ENCODE measurements around the gene ACY1.

Gene ACY1

DNA sequence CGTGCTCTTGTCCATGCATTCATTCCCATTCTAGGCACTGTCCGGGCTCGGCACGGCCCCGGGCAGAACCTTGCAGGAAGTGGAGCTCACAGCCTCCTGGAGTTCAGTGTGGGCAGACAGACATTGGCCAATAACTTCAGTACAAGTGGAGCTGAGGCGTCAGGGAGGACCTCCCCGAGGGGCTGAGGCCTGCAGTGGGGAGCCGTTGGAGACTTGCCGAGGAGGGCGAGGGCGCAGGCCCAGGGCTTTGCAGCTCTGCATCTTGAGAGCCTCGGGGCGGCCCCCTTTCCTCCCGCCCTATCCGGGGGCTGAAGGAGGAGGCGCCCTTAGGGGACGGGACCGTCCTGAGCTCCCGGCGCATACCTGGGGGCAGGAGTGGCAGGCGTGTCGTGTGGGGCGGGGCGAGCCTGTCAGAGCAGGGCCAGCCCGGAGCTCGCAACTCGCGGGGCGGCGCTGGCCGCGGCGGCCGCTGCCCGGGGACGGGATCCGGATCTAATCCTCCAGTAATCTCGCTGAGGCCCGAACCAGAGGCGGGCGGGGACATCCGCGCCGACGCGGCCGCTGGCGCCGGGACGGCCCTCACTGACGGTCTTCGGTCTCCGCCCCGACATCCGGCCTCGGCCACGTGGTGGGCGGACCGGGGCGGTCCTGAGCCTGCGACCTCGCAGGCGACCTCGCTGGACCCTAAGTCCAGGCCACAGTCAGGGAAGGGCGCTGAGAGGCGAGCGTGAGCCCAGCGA, at the start of gene ACY1:
ACY1 (plus strand) TSS at position 698 of the 740 bp plus-strand sequence. CDS start 530 bp downstream, outside the sequence.
- DNase-seq = peak; percentile 74

DNA sequence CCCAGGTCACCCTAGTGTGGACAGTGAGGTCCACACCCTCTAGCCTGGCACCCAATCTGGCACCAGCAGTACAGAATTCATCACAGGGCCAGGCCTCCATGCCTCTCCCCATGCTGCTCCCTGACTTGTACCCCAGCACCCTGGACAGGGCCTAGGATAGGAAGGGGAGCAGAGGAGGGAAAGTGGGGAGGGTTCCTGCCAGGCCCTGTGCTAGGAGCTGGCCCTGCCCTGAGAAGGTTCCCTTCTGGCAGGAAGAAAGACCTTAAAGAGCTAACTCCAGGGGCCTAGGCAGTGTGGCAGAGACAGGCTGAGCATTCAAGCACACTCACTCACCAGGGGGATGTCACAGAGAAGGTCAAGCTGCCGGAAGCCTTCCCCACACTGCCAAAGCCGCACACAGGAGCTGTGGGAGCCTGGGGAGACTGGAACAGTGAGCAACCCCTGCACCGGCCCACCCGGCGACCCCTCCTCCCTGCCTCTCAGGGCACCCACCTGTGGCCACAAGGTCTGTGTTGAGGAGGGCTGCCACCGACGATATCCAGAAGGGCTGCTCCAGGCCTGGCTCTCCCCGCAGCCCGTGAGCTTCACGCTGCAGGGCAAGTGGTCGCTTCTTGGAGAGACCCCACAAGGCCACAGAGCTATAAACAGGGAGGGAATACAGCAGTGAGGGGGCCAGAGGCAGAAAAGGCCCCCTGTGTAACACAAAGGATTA, 49.0 kb upstream of the ACY1 start:
- no peak for DNase-seq

DNA sequence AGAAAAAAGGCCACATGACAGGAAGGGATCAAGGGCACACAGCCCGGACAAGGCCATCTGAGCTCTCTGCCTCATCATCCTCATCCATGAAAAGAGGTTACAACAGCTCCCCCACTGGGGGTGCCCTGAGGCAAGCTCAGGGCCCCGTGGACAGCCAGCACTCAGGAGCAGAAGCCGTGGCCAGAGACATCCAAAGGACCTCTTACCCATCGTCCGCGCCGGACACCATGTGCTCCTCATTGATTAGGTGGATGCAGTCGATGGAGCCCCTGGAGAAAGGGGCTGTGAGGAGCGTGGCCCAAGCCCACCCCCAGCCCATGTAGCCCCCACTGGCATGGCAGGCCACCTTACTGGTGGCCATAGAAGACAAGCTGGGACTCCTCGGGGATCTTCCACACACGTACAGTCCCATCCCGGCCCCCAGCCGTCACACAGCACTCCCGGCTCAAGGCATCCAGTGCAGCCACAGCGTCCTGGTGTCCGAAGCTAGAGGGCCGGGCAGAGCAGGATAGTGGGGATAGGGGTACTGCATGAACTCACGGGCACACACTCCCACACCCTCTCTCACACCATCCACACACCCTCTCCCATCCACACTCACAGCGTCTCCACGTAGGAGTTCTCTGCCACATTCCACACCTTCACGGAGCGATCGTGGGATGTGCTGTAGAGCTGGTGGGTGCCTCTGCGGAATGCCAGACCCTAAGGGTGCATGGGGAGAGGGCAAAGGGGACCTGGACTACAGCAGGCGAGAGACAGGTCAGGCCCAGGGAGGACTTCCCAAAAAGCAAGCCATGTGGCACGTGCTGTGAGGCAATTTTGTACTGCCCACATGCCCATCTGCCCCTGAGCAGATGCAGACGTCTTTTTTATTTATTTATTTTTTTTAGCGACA, 48.1 kb upstream of the ACY1 start:
- no peak for DNase-seq

DNA sequence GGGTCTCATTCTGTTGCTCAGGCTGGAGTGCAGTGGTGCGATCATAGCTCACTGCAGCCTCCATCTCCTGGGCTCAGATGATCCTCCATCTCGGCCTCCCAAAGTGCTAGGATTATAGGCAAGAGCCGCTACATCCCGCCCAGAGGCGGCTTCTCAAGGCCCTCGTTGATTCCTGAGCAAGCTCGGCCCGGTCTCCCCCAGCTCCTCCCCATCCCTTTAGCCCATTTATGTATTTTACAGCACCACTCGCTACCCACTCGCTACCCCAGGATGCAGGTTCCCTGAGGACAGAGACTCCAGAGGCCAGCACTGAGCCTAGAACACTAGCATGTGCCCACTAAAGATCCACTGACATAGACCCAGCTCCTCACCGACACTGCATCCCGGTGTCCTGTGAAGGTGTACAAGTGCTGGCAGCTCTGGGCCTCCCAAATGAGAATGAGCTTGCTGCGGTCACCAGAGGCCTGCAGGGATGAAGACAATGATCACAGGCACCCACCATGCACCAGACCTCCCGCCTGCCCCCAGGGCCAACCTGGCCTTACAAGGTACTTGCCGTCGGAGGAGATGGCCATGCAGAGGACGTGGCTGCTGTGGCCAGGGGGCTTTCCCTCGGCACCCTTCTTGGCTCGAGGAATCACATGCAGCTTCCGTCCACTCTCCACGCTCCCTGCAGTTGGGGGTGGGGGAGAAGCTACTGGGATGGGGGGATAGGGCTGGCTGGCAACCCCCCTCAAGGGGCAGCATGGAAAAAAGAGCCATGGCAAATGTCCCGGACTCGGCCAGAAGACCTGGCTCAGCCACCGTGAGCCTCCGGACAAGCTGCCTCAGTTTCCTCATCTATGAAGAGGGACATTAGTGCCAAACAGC, 47.2 kb upstream of the ACY1 start:
- DNase-seq = no peak

DNA sequence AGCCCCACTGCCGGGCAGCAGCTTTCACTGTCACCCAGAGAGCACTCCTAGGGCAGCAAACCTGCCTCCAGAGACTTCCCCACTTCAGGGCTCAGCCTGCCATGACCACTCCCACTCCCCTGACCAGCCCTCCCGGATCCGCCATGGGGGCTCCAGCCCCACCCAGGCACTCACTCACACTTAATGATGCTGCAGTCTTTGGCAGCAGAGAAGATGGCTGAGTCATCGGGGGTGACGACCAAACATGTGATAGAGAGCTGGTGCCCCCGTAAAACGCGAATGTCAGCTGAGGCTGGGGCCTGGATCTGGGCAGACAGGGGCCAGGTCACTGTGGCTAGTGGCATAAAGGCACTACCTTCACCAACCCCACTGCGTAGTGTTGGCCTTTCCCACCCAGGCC, 46.3 kb upstream of the ACY1 start:
- no peak for DNase-seq

DNA sequence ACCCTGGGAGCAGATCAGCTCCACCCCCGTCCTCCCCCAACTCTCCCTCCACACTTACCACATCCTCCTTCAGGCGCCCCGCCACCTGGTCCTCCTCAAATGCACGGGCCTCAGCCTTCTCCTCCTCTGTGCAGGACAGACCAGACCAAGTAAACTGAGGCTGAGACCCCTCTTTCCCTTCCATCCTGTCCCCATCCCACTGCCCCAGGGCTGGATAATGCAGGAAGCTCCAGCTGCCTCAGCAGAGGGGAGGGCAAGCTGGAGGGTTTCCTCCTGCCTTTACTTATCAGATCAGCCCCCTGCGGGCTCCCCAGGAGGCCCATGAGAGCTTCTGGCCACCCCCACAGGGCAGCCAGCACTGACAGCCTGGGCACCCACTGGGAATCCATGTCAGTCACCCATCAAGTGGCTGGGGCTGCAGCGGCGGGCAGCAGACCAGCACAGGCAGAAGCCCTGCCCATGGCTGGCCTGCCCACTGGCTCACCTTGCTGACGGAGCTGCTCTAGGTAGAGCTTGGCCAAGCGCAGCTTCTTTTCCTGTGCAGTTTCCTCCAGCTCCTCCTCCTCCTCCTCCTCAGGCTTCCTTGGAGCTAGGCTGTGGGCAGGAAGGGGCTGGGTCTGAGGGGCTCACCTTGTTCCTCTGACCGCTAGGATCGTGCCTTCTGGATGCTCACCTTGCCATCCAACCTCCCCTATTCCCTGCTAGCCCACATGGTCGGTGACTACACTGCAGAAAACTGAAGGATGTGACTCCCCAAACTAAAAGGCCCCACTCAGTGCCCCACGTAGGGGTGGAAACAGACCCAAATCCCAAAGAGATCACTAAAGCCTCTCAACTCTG, 45.5 kb upstream of the ACY1 start:
- DNase-seq = no peak

DNA sequence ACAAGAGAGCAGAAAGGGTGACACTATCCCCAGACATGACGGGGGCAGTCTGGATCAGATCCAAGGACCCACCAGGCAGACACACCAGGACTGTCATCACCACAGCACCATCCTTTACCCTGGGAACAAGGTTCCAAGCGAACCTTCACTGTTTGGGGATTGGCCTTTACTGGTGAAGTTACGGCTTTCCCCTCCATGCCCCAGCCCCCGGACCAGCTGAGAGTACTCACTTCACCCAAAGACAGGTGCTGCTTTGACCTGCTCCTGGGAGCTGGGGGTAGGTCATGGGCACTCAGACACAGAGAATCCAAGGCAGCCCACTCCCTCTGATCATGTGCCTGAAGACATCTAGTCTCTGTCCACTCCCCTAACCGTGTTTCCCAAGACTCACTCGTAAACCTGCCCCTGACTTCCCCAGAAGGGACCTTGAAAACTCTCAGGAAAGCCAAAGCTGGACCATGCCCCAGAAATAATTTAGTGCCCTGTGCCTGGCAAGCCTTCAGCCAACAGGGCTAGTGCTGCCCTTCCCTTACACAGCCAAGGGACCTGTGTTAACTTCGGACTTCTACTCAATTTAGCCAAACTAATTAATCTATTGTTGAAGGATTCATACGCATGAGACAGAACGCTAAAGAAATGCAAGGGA, 44.4 kb upstream of the ACY1 start:
- DNase-seq = no peak

DNA sequence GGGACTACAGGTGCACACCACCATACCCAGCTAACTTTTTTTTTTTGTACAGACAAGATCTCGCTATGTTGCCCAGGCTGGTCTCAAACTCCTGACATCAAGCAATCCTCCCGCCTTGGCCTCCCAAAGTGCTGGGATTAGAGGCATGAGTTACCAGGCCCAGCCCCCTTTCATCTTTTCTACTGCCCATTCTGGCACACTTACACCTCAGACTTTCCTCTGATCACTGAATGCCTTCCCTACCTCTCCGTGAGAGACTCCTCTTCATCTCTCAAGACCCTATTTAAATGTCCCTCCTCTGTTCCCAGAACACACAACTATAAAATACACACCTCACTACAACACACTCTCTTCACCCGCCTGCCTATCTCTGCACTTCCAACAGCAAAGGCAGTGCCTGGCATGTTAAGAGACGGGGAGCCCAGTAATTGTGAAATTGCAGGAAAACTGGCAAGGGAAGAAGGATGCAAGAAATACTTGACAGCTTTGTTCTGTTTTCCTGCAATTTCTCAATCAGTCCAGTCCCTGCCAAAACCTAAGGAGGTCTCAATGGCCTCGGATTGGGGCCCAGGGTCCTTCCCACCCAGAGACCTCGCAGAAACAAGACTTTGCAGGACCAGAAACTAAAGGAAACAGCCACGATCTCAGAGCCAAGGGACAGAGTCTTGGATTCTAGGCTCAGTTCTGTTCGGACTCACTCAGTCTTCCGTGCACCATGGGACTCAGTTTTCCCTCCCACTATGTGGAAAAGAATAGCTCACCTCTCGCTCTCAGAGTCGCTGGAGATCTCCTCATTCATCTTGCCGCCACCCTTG, 42.5 kb upstream of the ACY1 start:
- no peak for DNase-seq

DNA sequence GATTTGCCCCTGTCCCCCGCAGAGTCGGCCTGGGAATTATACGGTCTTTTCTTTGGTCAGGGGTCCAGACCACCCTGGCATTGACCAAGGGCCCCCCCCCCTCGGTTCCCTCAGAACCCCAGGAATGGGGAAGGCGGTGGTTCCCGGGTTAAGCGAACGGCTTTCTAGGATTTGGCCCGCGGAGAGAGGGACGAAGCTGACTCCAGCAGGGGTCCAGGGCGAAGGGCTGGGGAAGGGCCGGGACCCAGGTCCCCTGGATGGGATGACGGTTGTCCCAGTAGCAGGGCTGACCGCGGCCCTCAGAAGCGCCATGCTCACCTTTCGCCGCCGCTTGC, 41.9 kb upstream of the ACY1 start:
- DNase-seq = no peak

DNA sequence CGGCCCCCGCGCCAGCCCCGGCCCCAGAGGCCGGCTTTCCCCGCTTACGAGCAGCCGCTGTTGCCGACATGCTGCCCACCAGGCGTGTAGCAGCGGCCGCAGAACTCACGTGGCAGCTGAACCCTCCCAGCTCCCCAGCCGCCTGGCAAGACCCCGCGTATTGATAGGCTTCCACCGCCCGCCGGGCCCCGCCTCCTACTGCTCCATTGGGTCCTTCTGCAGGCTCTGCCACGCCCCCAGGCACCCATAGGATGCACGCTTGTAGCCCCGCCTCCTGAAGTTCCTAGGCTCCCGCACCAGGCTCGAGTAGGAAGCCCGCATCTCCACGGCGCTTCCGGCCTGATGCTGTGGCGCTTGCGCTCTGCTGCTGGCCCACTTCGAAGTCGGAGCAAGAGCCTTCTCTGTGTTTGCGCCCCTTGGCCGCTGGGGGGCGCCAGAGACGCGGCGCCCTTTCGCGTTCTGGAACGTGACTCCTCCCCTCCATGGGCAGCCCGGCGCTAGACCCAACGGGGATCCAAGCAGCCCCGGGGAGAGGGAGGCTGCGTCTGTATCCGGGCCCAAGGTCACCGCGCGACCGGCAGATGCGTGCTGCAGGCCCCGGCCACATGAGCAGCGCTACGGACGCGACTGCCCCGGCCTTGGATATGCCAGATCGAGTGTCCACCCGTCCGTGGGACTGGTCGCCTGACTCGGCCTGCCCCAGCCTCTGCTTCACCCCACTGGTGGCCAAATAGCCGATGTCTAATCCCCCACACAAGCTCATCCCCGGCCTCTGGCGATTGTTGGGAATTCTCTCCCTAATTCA, 41.3 kb upstream of the ACY1 start, which contains the start of the genes PARP3 and RRP9:
PARP3 (plus strand) TSS at position 566 of the 805 bp plus-strand sequence. CDS start 993 bp downstream, outside the sequence.
RRP9 (minus strand) TSS at position 107 of the 805 bp plus-strand sequence; CDS start at position 70, 37 bp downstream.
- DNase-seq = peak; percentile 98

DNA sequence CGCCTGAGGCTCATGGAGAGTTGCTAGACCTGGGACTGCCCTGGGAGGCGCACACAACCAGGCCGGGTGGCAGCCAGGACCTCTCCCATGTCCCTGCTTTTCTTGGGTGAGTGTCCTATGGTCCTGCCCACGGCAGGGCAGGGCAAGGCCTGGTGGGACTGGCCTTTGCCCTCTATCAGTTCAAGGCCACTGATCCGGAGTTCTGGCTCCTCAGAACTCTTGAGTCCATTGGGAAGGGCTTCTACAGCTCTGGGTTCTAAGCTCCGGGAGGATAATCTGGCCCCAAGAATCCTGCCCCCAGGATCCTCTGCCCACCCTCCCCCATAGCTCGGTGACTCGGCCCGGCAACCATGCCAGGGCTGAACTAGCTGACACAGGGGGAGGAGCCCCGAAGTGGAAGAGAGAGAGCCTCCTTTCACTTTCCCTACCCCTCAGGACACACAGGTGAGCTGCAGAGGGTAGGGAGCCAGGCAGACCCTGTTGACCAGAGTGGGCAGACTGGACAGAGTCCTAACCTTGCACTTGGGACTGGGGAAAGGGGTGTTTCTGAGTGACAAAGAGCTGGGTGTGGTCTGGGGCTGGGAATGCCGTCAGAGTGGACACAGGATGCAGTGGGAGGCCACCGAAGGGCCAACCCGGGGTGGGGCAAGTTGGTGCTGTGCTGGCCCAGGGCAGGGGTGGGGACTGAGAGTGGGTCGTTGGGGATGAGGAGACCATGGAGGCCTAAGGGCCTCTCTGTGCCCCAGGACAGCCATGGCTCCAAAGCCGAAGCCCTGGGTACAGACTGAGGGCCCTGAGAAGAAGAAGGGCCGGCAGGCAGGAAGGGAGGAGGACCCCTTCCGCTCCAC, 40.5 kb upstream of the ACY1 start:
- no peak for DNase-seq

DNA sequence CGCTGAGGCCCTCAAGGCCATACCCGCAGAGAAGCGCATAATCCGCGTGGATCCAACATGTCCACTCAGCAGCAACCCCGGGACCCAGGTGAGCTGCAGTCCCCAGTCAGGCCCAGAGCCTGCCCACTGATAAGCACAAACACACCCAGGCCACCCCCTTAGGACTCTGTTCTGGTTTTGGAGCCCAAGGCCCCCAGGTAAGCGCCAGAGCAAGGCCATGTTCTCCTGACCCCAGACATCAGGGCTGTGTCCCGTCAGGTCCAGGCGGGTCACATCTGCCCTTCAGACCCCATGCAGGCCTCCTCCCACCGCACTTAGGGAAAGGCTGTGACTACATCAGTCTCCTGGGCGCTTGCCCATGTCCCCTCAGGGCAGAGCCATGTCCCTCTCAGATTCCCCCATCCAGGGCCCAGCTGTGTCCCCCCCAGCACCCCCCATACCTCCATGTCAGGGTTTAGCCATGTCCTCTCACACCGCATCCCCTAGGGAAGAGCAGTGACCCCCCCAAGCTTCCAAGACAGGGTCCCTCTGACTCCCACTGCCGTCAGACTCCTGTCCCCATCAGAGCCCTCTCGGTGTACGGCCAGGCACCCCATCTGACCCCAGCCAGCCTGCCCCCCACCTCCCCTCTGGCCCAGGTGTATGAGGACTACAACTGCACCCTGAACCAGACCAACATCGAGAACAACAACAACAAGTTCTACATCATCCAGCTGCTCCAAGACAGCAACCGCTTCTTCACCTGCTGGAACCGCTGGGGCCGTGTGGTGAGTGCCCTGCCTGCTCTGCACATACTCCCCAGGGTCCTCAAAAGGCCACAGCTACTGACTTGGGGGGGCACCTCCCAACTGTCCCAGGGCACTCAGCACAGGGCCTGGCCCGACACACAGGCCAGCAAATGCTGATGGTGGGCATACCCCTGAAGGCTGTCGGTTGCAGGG, 39.6 kb upstream of the ACY1 start:
- DNase-seq = no peak

DNA sequence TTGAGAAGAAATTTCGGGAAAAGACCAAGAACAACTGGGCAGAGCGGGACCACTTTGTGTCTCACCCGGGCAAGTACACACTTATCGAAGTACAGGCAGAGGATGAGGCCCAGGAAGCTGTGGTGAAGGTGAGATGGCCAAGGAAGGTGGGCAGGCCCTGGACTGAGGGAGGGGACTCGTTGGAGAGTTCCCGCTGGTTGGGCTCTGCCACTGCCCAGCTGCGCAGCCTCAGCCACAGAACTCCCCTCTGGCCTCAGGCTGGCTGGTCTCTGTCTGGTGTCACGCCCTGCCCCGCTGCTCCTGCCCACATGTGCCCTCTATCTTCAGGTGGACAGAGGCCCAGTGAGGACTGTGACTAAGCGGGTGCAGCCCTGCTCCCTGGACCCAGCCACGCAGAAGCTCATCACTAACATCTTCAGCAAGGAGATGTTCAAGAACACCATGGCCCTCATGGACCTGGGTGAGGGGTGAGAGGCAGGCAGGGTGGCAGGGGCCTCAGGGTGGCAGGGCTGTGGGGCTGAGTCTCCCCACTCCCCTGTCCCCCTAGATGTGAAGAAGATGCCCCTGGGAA, 38.8 kb upstream of the ACY1 start:
- DNase-seq = no peak

DNA sequence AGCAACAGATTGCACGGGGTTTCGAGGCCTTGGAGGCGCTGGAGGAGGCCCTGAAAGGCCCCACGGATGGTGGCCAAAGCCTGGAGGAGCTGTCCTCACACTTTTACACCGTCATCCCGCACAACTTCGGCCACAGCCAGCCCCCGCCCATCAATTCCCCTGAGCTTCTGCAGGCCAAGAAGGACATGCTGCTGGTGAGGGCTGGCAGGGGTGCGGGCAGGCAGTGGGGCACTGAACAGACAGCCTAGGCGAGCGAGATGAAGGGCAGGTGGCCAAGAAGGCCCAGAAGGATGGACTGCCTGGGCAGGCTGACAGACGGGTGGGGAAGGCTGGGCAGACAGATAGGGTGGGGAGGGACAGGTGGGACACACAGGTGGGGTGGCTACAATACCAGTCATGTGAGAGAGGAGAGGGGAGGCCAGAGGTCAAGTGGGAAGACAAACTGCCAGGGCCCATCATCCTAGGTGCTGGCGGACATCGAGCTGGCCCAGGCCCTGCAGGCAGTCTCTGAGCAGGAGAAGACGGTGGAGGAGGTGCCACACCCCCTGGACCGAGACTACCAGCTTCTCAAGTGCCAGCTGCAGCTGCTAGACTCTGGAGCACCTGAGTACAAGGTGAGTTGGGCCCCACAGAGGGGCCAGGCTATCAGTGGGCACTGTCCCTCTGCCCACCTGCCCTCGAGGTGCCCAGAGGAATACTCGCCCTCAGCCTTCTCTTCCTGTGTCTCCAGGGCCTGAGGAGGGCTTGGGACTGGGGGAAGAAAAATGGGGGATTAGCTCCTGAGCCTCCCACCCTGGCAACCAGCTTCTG, 38.1 kb upstream of the ACY1 start:
- DNase-seq = no peak

DNA sequence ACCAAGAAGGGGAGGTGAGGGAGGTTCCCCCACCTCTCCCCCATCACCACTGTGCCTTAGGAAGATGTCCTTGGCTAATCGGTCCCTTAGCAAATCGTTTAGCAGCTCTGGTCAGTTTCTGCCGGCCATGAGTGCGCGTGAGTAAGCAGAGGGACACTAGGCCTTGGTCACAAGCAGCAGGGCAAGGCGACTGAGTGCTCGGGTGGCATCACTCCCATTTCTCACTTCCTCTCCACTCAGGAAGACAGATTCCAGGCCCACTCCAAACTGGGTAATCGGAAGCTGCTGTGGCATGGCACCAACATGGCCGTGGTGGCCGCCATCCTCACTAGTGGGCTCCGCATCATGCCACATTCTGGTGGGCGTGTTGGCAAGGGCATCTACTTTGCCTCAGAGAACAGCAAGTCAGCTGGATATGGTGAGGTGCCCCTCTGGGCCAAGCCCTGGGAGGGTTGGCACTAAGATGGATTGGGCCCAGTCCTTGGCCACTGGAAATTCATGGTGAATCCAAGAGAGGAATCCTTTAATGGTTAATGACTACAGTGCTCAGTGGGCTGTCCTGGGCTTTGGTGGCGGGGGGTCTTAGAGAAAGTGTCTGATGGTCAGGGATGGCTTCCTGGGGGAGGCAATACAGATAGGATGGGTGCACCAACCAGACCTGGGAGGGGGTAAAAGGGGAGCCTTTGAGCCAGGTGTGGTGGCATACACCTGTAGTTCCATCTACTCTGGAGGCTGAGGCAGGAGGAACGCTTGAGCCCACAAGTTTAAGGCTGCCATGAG, 37.2 kb upstream of the ACY1 start:
- no peak for DNase-seq

Data from GOT3 (cell line).